Measurements from ENCODE around the gene GCNT1. TPM values are rescaled to one million over a fixed set of nuclear protein-coding genes. Genes with fewer than 3 reads are reported as not detected.

Gene GCNT1
- total RNA-seq, 3 donors from 2014 or later, result 7.9 to 16.5 (median 10.1) TPM

DNA sequence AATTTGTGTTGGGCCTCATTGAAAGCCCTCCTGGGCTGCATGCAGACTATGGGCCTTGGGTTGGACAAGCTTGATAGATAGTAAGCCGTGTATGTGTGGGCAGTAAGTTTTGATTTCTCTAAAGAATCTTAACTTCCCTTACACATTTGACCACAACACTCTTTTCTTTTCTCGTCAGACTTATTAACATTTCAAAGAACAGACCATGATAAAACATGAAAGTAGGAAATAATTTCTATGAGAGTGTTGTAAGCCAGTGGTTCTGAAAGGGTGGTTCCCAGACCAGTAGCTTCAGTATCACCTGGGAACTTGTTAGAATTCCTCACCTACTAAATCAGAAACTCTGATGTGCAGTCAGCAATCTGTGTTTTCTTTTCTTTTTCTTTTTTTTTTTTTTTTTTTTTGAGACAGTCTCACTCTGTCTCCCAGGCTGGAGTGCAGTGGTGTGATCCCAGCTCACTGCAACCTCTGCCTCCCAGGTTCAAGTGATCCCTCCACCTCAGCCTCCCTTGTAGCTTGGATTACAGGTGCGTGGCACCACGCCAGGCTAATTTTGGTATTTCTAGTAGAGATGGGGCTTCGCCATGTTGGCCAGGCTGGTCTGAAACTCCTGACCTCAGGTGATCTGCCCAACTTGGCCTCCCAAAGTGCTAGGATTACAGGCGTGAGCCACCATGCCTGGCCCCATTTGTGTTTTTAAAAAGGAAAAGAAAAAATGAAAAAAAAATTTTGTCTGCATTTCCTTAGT lies 20.0 kb upstream of the GCNT1 start:
- no peak for DNase-seq (ENCODE audit: low spot score in 2 of 2)
- TF ChIP-seq POLR2A (IDR thresholded peaks at IDR 0.05), result no peak
- TF ChIP-seq, protein P1, sequence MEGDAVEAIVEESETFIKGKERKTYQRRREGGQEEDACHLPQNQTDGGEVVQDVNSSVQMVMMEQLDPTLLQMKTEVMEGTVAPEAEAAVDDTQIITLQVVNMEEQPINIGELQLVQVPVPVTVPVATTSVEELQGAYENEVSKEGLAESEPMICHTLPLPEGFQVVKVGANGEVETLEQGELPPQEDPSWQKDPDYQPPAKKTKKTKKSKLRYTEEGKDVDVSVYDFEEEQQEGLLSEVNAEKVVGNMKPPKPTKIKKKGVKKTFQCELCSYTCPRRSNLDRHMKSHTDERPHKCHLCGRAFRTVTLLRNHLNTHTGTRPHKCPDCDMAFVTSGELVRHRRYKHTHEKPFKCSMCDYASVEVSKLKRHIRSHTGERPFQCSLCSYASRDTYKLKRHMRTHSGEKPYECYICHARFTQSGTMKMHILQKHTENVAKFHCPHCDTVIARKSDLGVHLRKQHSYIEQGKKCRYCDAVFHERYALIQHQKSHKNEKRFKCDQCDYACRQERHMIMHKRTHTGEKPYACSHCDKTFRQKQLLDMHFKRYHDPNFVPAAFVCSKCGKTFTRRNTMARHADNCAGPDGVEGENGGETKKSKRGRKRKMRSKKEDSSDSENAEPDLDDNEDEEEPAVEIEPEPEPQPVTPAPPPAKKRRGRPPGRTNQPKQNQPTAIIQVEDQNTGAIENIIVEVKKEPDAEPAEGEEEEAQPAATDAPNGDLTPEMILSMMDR (IDR thresholded peaks at IDR 0.05), result no peak
- no peak for TF ChIP-seq POLR2AphosphoS5 (IDR thresholded peaks at IDR 0.05)
- intact Hi-C loops (cut with DNase I; ENCODE audit: low total_unique reads), result no loop called here
- Histone ChIP-seq H3K4me3 (no peak overlapping the region), H3K4me1 (no peaks in the 10 kb centered on the region), H3K36me3 (no peaks in the 10 kb centered on the region), H3K9me3 (no peaks in the 10 kb centered on the region), H3K27me3 (no peaks in the 10 kb centered on the region), H3K27ac (no peak overlapping the region)

DNA sequence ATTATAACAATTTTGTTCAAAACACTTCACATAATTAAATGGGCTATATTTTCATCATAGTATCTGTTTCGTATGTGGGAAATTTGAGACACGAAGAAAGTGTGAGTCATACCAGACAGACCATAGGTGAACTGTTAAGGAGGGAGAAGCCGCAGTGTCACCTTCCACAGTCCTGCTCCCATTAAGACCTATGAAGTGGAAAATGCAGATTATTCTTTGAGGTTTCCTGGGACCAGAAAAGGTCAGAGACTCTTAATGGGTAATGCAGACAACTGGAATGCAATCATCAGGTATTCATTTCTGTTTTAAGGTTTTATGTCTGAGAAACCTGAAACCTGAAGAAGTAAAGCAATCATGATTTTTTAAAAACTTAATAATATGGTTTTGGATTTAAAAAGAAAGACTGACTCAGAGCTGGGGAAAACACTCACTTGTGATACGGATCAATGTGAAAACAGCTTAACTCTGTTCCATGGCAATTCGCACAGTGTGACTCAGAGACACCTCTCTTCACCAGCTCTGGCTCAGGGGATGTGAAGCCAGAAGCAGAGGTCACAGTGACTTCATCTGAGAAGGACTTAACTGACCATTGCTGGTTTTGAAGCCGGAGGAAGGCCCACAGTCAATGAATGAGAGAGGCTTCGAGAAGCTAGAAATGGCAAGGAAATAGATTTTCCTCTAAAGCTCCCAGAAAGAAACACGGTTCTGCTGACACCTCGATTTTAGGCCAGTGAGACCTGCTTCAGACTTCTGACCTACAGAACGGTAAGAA lies 17.2 kb upstream of the GCNT1 start:
- TF ChIP-seq POLR2A (IDR thresholded peaks at IDR 0.05) (no peak), POLR2AphosphoS5 (IDR thresholded peaks at IDR 0.05) (no peak)
- TF ChIP-seq, protein P1 (IDR thresholded peaks at IDR 0.05), result no peak
- intact Hi-C loops (cut with DNase I; ENCODE audit: low total_unique reads), result no loop called here

DNA sequence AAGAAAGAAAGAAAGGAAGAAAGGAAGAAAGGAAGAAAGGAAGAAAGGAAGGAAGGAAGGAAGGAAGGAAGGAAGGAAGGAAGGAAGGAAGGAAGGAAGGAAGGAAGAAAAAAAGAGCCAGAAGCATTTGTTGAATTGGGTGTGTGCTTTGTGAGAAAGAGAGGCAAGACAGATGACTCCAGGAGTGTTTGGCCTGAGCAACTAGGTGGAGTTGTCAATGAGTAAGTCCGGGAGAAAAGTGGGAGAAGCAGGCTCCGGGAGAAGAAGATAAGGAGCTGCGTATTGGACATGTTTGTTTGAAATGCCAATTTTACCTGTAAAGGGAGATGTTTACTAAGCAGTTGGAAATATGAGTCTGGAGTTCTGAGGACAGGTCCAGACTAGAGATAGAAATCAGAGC lies 15.1 kb upstream of the GCNT1 start:
- Histone ChIP-seq H3K4me1 (no peaks in the 10 kb centered on the region), H3K27me3 (no peaks in the 10 kb centered on the region), H3K9me3 (no peaks in the 10 kb centered on the region), H3K4me3 (no peak overlapping the region), H3K36me3 (no peaks in the 10 kb centered on the region), H3K27ac (no peak overlapping the region)
- intact Hi-C loops (cut with DNase I; ENCODE audit: low total_unique reads), result no loop called here
- TF ChIP-seq, protein P1 (IDR thresholded peaks at IDR 0.05), result no peak
- TF ChIP-seq POLR2A (IDR thresholded peaks at IDR 0.05) (no peak), POLR2AphosphoS5 (IDR thresholded peaks at IDR 0.05) (no peak)
- no peak for DNase-seq (ENCODE audit: low spot score in 2 of 2)

More for the DNA sequence above, 17.2 kb upstream of the GCNT1 start:
- no peaks in the 10 kb centered on the region for H3K4me1 ChIP-seq
- H3K36me3 ChIP-seq, result no peaks in the 10 kb centered on the region
- H3K27ac ChIP-seq, result no peak overlapping the region
- H3K4me3 ChIP-seq, result no peak overlapping the region
- no peaks in the 10 kb centered on the region for H3K27me3 ChIP-seq
- DNase-seq (ENCODE audit: low spot score in 2 of 2), result no peak
- H3K9me3 ChIP-seq, result no peaks in the 10 kb centered on the region

DNA sequence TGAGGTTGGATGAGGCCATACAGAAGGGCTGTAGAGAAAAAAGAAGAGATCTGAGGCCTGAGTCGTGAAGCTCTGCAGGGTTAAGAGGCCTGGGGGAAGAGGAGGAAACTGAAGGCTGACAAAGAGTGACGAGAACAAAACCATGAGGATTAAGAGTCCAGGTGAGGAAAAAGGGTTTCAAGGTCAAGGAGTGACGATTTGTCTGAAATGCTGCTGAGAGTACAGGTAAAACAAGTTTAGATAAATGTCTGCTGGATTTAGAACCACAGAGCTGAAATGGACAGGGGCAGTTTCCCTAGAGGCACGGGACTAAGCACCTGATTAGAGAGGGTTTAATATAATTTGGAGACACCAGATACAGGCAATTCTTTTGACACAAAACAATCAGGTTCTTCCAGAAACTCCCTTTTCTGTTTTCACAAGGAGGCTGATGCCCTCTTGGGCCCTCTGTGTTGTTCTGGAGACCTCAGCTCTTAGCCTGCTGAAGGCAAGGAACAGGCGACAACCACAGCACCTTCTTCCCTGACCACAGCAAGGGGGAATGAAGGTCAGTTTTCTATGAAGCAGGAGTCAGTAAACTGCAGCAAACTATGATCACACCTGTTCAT lies 14.6 kb upstream of the GCNT1 start:
- H3K9me3 ChIP-seq, result no peaks in the 10 kb centered on the region
- DNase-seq (ENCODE audit: low spot score in 2 of 2), result no peak
- no peak overlapping the region for H3K27ac ChIP-seq
- intact Hi-C loops (cut with DNase I; ENCODE audit: low total_unique reads), result no loop called here
- H3K27me3 ChIP-seq, result no peaks in the 10 kb centered on the region
- H3K4me3 ChIP-seq, result no peak overlapping the region
- no peaks in the 10 kb centered on the region for H3K4me1 ChIP-seq
- TF ChIP-seq POLR2A (IDR thresholded peaks at IDR 0.05) (no peak), POLR2AphosphoS5 (IDR thresholded peaks at IDR 0.05) (no peak)
- TF ChIP-seq, protein P1 (IDR thresholded peaks at IDR 0.05), result no peak
- H3K36me3 ChIP-seq, result no peaks in the 10 kb centered on the region

DNA sequence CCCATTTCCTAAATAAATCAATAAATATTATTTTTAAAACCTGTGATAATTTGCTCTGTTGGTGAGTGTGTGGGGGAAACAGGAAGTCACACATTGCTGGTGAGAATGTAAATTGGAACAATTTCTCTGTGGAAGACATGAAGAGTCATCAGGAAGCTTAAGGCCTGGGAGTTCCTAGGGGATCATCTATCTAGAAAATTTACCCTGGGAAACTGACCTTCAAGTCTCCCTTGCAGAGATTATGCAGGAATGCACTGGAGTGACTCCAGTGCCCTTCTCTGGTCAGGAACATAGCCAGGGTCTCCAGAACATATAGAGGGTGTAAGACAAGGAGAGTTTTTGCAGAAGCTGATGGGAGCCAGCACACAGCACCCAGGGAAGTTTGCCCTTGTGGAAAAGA lies 13.0 kb upstream of the GCNT1 start:
- Histone ChIP-seq H3K9me3 (no peaks in the 10 kb centered on the region), H3K27ac (no peak overlapping the region), H3K4me3 (no peak overlapping the region), H3K36me3 (no peaks in the 10 kb centered on the region), H3K4me1 (no peaks in the 10 kb centered on the region), H3K27me3 (no peaks in the 10 kb centered on the region)
- intact Hi-C loops (cut with DNase I; ENCODE audit: low total_unique reads), result no loop called here
- no peak for DNase-seq (ENCODE audit: low spot score in 2 of 2)
- TF ChIP-seq POLR2A (IDR thresholded peaks at IDR 0.05) (no peak), POLR2AphosphoS5 (IDR thresholded peaks at IDR 0.05) (no peak)
- TF ChIP-seq, protein P1 (IDR thresholded peaks at IDR 0.05), result no peak
